ENCODE data around the gene ANKRD39. TPM values are rescaled to one million over a fixed set of nuclear protein-coding genes. Genes with fewer than 3 reads are reported as not detected.

Gene ANKRD39
- total and polyA plus RNA-seq, 9 of the 15 experiments (the other 6 are each of a cell fraction or from before 2014, with no cell fraction given), result 8.2 to 33.1 (median 23.8) TPM

GRCh38 chr2:96870626-96871255 lies 12.9 kb upstream of the ANKRD39 start:
- in situ Hi-C loops (cut with MboI) (loop anchor here (25.0 kb wide), 1 partner anchor 242 kb away; the partner anchor contains the start of gene ANKRD36), intact Hi-C loops (cut with micrococcal nuclease) (loop anchor here (5.0 kb wide), 1 partner anchor 82 kb away; no protein-coding TSS in a partner anchor)
- Histone ChIP-seq H3K9me3 (replicated peaks; ENCODE audit: control insufficient read depth, insufficient read depth, low read depth, low read length) (no peaks in the 10 kb centered on the region), H3K27ac (ENCODE audit: extremely low read depth, low read depth, low read length) (peak overlapping the region; percentile 95), H3K9me1 (ENCODE audit: control insufficient read depth, insufficient read depth, low read length) (peaks cover 12% of the 10 kb centered on the region), H3K4me2 (ENCODE audit: insufficient read depth, low read length) (peak overlapping the region; percentile 93), H3K4me1 (replicated peaks in 1 of 2; ENCODE audit: control insufficient read depth in 2 of 2, insufficient read depth in 2 of 2, low read length in 2 of 2) (peaks cover 46 to 89% of the 10 kb centered on the region in 2 experiments), H4K20me1 (replicated peaks; ENCODE audit: control insufficient read depth, insufficient read depth, low read length) (peaks cover 16% of the 10 kb centered on the region; the same call in 1 of the 2 replicates), H3K79me2 (ENCODE audit: control insufficient read depth, insufficient read depth, low read length) (peaks cover 70% of the 10 kb centered on the region), H3K27me3 (ENCODE audit: control insufficient read depth in 2 of 2, insufficient read depth in 2 of 2, low read length in 2 of 2) (no peaks in the 10 kb centered on the region), H3K4me3 (peak overlapping the region; percentile 97), H3K9ac (ENCODE audit: insufficient read depth in 1 of 2, low read depth in 2 of 2, low read length in 2 of 2) (peak overlapping the region; percentile 90 to 100), H2AFZ (ENCODE audit: low read depth, low read length) (peak overlapping the region; percentile 71), H3K36me3 (ENCODE audit: control insufficient read depth, insufficient read depth, low read length) (peaks cover 29% of the 10 kb centered on the region)
- ChIA-PET POLR2A (interaction anchor here (0.6 to 6.2 kb wide), 13 partner anchors 9 to 228 kb away, joined by 3 to 67 read pairs (median 4); partner anchors contain the start of gene ANKRD39), CTCF (ENCODE audit: low intra/inter-chr PET ratio) (interaction anchor here (1.5 kb wide), 1 partner anchor 90 kb away, joined by 5 read pairs; no protein-coding TSS in a partner anchor)
- peak in 3 of 4 experiments; percentile 38 to 71 (median 45) for DNase-seq (ENCODE audit: extremely low read depth in 1 of 4, low spot score in 3 of 4)
- peak; percentile 13; the same call in 2 of the 3 replicates for ATAC-seq
- peak; percentile 89 for FAIRE-seq
- 0% methylated on average over 11 of the region's 13 CpGs for WGBS (ENCODE audit: insufficient coverage, low coverage, missing lambda C conversion rate)
- BruUV-seq (replicated peaks), result TSS peak; percentile 75
- TF ChIP-seq ZNF12 (CRISPR knock-in tag; IDR thresholded peaks at IDR 0.05) (no peak), FOXA3 (CRISPR knock-in tag; conservative IDR thresholded peaks at IDR 0.05 in 1 of 2, IDR thresholded peaks at IDR 0.05 in 1 of 2) (peak in 1 of 2 experiments; percentile 66; a peak in 1 of 4 replicates), HNRNPLL (IDR thresholded peaks at IDR 0.05; ENCODE audit: low read depth, low read length, poor library complexity, severe bottlenecking) (no peak), GATAD2A (IDR thresholded peaks at IDR 0.05) (no peak), MAFF (IDR thresholded peaks at IDR 0.05; ENCODE audit: low read length) (peak; percentile 79), ZNF644 (tag; IDR thresholded peaks at IDR 0.05; ENCODE audit: low read depth) (no peak), ZNF134 (CRISPR knock-in tag; conservative IDR thresholded peaks at IDR 0.05) (no peak), ZNF395 (CRISPR knock-in tag; IDR thresholded peaks at IDR 0.05) (no peak), FIP1L1 (IDR thresholded peaks at IDR 0.05; ENCODE audit: low read depth, low read length, poor library complexity, severe bottlenecking) (no peak), XRCC5 (IDR thresholded peaks at IDR 0.05; ENCODE audit: low read depth, low read length) (no peak), NFXL1 (CRISPR knock-in tag; IDR thresholded peaks at IDR 0.05) (no peak), KLF16 (IDR thresholded peaks at IDR 0.05) (no peak), ZNF668 (CRISPR knock-in tag; IDR thresholded peaks at IDR 0.05) (no peak), TAL1 (IDR thresholded peaks at IDR 0.05) (no peak), POLR2AphosphoS2 (IDR thresholded peaks at IDR 0.05; ENCODE audit: low read length) (peak; percentile 63), CXXC5 (CRISPR knock-in tag; IDR thresholded peaks at IDR 0.05) (no peak), SMARCE1 (IDR thresholded peaks at IDR 0.05) (no peak; the same call in 1 of the 2 replicates), TAF7 (tag; IDR thresholded peaks at IDR 0.05) (no peak), ZNF174 (CRISPR knock-in tag; IDR thresholded peaks at IDR 0.05) (no peak), BCL6 (CRISPR knock-in tag; IDR thresholded peaks at IDR 0.05) (no peak), ZNF197 (CRISPR knock-in tag; IDR thresholded peaks at IDR 0.05; ENCODE audit: low read depth) (no peak), SMARCB1 (IDR thresholded peaks at IDR 0.05; ENCODE audit: insufficient read length, low read depth) (no peak), TBL1XR1 (IDR thresholded peaks at IDR 0.05; ENCODE audit: low read length in 2 of 2) (no peak), ZNF140 (CRISPR knock-in tag; IDR thresholded peaks at IDR 0.05) (no peak), ATF1 (CRISPR knock-in tag; IDR thresholded peaks at IDR 0.05) (no peak), ATF1 (tag; IDR thresholded peaks at IDR 0.05) (peak; percentile 17; the same call in 1 of the 2 replicates)

Measured in K562 (cell line).